GM12878 (cell line): ENCODE results near the gene TMEM167A. TPM values are rescaled to one million over a fixed set of nuclear protein-coding genes. Genes with fewer than 3 reads are reported as not detected.

Source experiments
- ATAC-seq: fragments of 200-7000 bp; cut with Tn5 transposase; 3 replicates; pipeline ENCODE4 v1.9.1; 2020; ENCODE audit warnings: mild to moderate bottlenecking, moderate library complexity
- BruUV-seq: library from RNA; stranded (reverse); fragments of 400-500 nt; replicated peaks from 2 replicates; lab custom pipeline; 2021; lab: Mats Ljungman, UMichigan
- CTCF ChIA-PET: fragments of 300-600 bp; sonication (Branson Sonifier 250); formaldehyde crosslinking; extraction: SDS; loops from one replicate; lab custom pipeline; 2021; ENCODE audit warnings: inconsistent platforms; lab: Yijun Ruan, JAX
- POLR2A ChIA-PET: fragments of 350-600 bp; formaldehyde crosslinking; extraction: SDS; loops from one replicate; lab custom pipeline; 2021; ENCODE audit warnings: inconsistent platforms; lab: Charles Lee
- RAD21 ChIA-PET: fragments of 300-600 bp; sonication (Branson Sonifier 250); formaldehyde crosslinking; loops from one replicate; lab custom pipeline; 2023; ENCODE audit warnings: antibody characterized with exemption; ENCODE audit not compliant: unreplicated experiment; lab: Charles Lee
- SMC1A ChIA-PET: fragments of 300-600 bp; sonication (Branson Sonifier 250); formaldehyde crosslinking; loops from one replicate; lab custom pipeline; 2023; ENCODE audit not compliant: unreplicated experiment, uncharacterized antibody; lab: Charles Lee
- DNase-seq: peaks from one replicate; pipeline ENCODE4 v3.0.0-alpha.2; 2011; ENCODE audit warnings: low read depth, low spot score
- FAIRE-seq: peaks from 3 replicates; lab custom pipeline; 2011; peaks lifted over from hg19 to GRCh38; lab: Jason Lieb, UNC
- H2AFZ ChIP-seq: 2 replicates; pipeline ENCODE4 v1.6.0; 2011; ENCODE audit warnings: low read depth, low read length, control low read depth; ENCODE audit not compliant: control insufficient read depth
- H3K27ac ChIP-seq: 2 replicates; pipeline ENCODE4 v1.5.1; 2011; ENCODE audit warnings: control low read depth; ENCODE audit not compliant: control insufficient read depth, insufficient read depth
- H3K27me3 ChIP-seq, 2 experiments: replicated peaks in 1 of 2; 2 replicates each; pipeline versions ENCODE4 v1.6.0 to v1.6.1; 2011; ENCODE audit warnings: low read length in 1 of 2; ENCODE audit not compliant: control insufficient read depth in 2 of 2, insufficient read depth in 2 of 2
- H3K36me3 ChIP-seq, 2 experiments: 2 replicates each; pipeline ENCODE4 v1.5.1; 2011; ENCODE audit warnings: low read length in 1 of 2; ENCODE audit not compliant: control insufficient read depth in 2 of 2, insufficient read depth in 2 of 2
- H3K4me1 ChIP-seq: 2 replicates; pipeline ENCODE4 v1.6.1; 2011; ENCODE audit warnings: mild to moderate bottlenecking, low read length, moderate library complexity, mixed read lengths; ENCODE audit not compliant: control insufficient read depth, insufficient read depth
- H3K4me2 ChIP-seq: 2 replicates; pipeline ENCODE4 v1.6.0; 2011; ENCODE audit warnings: control low read depth; ENCODE audit not compliant: control insufficient read depth, insufficient read depth
- H3K4me3 ChIP-seq: fragments of 200-600 bp; sonication (generic); 2 replicates; pipeline ENCODE4 v1.5.1; 2016
- H3K79me2 ChIP-seq: 2 replicates; pipeline ENCODE4 v1.6.0; 2011; ENCODE audit warnings: low read length; ENCODE audit not compliant: control insufficient read depth, insufficient read depth
- H3K9ac ChIP-seq: 2 replicates; pipeline ENCODE4 v1.8.0; 2011; ENCODE audit warnings: low read length, control low read depth, mixed read lengths; ENCODE audit not compliant: control insufficient read depth, insufficient read depth
- H3K9me3 ChIP-seq: replicated peaks from 3 replicates; pipeline ENCODE4 v1.5.1; 2011; ENCODE audit warnings: mild to moderate bottlenecking, low read length; ENCODE audit not compliant: control insufficient read depth, insufficient read depth
- H4K20me1 ChIP-seq: 2 replicates; pipeline ENCODE4 v1.6.0; 2011; ENCODE audit not compliant: control insufficient read depth, insufficient read depth
- FOS ChIP-seq: IDR thresholded peaks from 3 replicates; pipeline ENCODE4 v1.6.1; 2011; ENCODE audit warnings: borderline replicate concordance; ENCODE audit not compliant: insufficient read length; ENCODE audit errors: extremely low read depth
- KAT2A ChIP-seq: conservative IDR thresholded peaks from 2 replicates; pipeline ENCODE4 v1.6.1; 2011; ENCODE audit warnings: low read depth, low read length; ENCODE audit not compliant: control insufficient read depth
- SREBF1 ChIP-seq: IDR thresholded peaks from 2 replicates; pipeline ENCODE4 v1.6.1; 2012; ENCODE audit warnings: mild to moderate bottlenecking, low read length
- ZNF592 ChIP-seq: fragments of 450-650 bp; IDR thresholded peaks from 2 replicates; pipeline ENCODE4 v1.6.1; 2017; ENCODE audit warnings: mild to moderate bottlenecking, moderate library complexity
- WGBS: methylation state at CpG from one replicate; pipeline ENCODE4 v1.1.6; 2016; ENCODE audit warnings: low lambda C conversion rate; ENCODE audit not compliant: insufficient replicate concordance, insufficient coverage; ENCODE audit errors: missing lambda C conversion rate; 5-methylcytosine and 5-hydroxymethylcytosine counted together
- in situ Hi-C: fragments of 300-500 bp; cut with MboI; formaldehyde crosslinking; loops from 9 replicates; pipeline ENCODE4 v1.14.3; 2018; ENCODE audit warnings: mixed read lengths
- intact Hi-C: fragments of 100-400 bp; cut with micrococcal nuclease; formaldehyde crosslinking; loops from one replicate; pipeline ENCODE4 v1.14.2; 2022; ENCODE audit not compliant: unreplicated experiment
- polyA plus RNA-seq, 11 experiments: library from polyadenylated mRNA; depleted of rRNA in 4 of 11; unstranded in 6 of 11; stranded (reverse) in 5 of 11; fragments of >200 nt; fragmentation: Nextera tagmentation in 4 of 11; fragmentation: Illumina TruSeq in 1 of 11; extraction: Ambion mirVana in 4 of 11; extraction: Trizol in 1 of 11; gene quantifications; 1 replicate in 1 of 11; 2 replicates in 10 of 11; pipeline versions ENCODE4 v1.2.1 to v1.2.3, GENCODE V29; 2011 to 2016; ENCODE audit warnings: inconsistent platforms in 2 of 11, missing spikeins in 2 of 11, low read depth in 1 of 11
- total RNA-seq, 4 experiments: library from RNA; depleted of rRNA in 3 of 4; stranded (reverse); fragments of >200 nt in 3 of 4; fragmentation: Illumina TruSeq in 1 of 4; extraction: Trizol in 1 of 4; gene quantifications; 2 replicates each; pipeline versions ENCODE4 v1.2.1 to v1.2.3, GENCODE V29; 2013 to 2021

Gene TMEM167A
- total and polyA plus RNA-seq, 10 of the 15 experiments (the other 5 are each of a cell fraction or from before 2014, with no cell fraction given), result 29.5 to 363 (median 85.6) TPM

- TF ChIP-seq ZNF592 (no peak), KAT2A (no peak), FOS (no peak)
These were observed 45.8 kb downstream of the TMEM167A start (continued) for GRCh38 chr5:83031381-83031780.

GRCh38 chr5:83029912-83030311, 47.3 kb downstream of the TMEM167A start:
- POLR2A ChIA-PET, result no interaction called here
- Histone ChIP-seq H2AFZ (no peak overlapping the region), H3K4me1 (peaks cover 6% of the 10 kb centered on the region; the same call in 1 of the 2 replicates), H3K27me3 (no peaks in the 10 kb centered on the region), H3K79me2 (no peaks in the 10 kb centered on the region), H3K4me3 (no peak overlapping the region), H3K36me3 (no peaks in the 10 kb centered on the region), H3K9ac (no peak overlapping the region), H4K20me1 (no peaks in the 10 kb centered on the region), H3K27ac (no peak overlapping the region), H3K9me3 (no peaks in the 10 kb centered on the region), H3K4me2 (no peak overlapping the region)
- in situ Hi-C loops (no loop called here), intact Hi-C loops (no loop called here)
- CTCF ChIA-PET, result no interaction called here
- ATAC-seq, result no peak
- no peak for DNase-seq
- 57% methylated on average over 2 of the region's 2 CpGs for whole genome bisulfite sequencing
- SMC1A ChIA-PET, result interaction anchor here (0.6 to 0.8 kb wide), 2 partner anchors 19 to 394 kb away, joined by 3 read pairs; no protein-coding TSS in a partner anchor
- RAD21 ChIA-PET, result no interaction called here
- no peak for FAIRE-seq
- no peak for TF ChIP-seq SREBF1
- BruUV-seq, result no TSS peak
